GM12878 (cell line): ENCODE measurements around the gene ABHD17A. TPM values are rescaled to one million over a fixed set of nuclear protein-coding genes. Genes with fewer than 3 reads are reported as not detected.

ENCODE experiments used
- ATAC-seq: fragments of 200-7000 bp; cut with Tn5 transposase; 3 replicates; pipeline ENCODE4 v1.9.1; 2020; ENCODE audit warnings: mild to moderate bottlenecking, moderate library complexity
- BruUV-seq: library from RNA; stranded (reverse); fragments of 400-500 nt; replicated peaks from 2 replicates; lab custom pipeline; 2021; lab: Mats Ljungman, UMichigan
- CTCF ChIA-PET: fragments of 300-600 bp; sonication (Branson Sonifier 250); formaldehyde crosslinking; extraction: SDS; loops from one replicate; lab custom pipeline; 2021; ENCODE audit warnings: inconsistent platforms; lab: Yijun Ruan, JAX
- POLR2A ChIA-PET: fragments of 350-600 bp; formaldehyde crosslinking; extraction: SDS; loops from one replicate; lab custom pipeline; 2021; ENCODE audit warnings: inconsistent platforms; lab: Charles Lee
- RAD21 ChIA-PET: fragments of 300-600 bp; sonication (Branson Sonifier 250); formaldehyde crosslinking; loops from one replicate; lab custom pipeline; 2023; ENCODE audit warnings: antibody characterized with exemption; ENCODE audit not compliant: unreplicated experiment; lab: Charles Lee
- SMC1A ChIA-PET: fragments of 300-600 bp; sonication (Branson Sonifier 250); formaldehyde crosslinking; loops from one replicate; lab custom pipeline; 2023; ENCODE audit not compliant: unreplicated experiment, uncharacterized antibody; lab: Charles Lee
- DNase-seq: peaks from one replicate; pipeline ENCODE4 v3.0.0-alpha.2; 2011; ENCODE audit warnings: low read depth, low spot score
- FAIRE-seq: peaks from 3 replicates; lab custom pipeline; 2011; peaks lifted over from hg19 to GRCh38; lab: Jason Lieb, UNC
- H2AFZ ChIP-seq: 2 replicates; pipeline ENCODE4 v1.6.0; 2011; ENCODE audit warnings: low read depth, low read length, control low read depth; ENCODE audit not compliant: control insufficient read depth
- H3K27ac ChIP-seq: 2 replicates; pipeline ENCODE4 v1.5.1; 2011; ENCODE audit warnings: control low read depth; ENCODE audit not compliant: control insufficient read depth, insufficient read depth
- H3K27me3 ChIP-seq, 2 experiments: replicated peaks in 1 of 2; 2 replicates each; pipeline versions ENCODE4 v1.6.0 to v1.6.1; 2011; ENCODE audit warnings: low read length in 1 of 2; ENCODE audit not compliant: control insufficient read depth in 2 of 2, insufficient read depth in 2 of 2
- H3K36me3 ChIP-seq, 2 experiments: 2 replicates each; pipeline ENCODE4 v1.5.1; 2011; ENCODE audit warnings: low read length in 1 of 2; ENCODE audit not compliant: control insufficient read depth in 2 of 2, insufficient read depth in 2 of 2
- H3K4me1 ChIP-seq: 2 replicates; pipeline ENCODE4 v1.6.1; 2011; ENCODE audit warnings: mild to moderate bottlenecking, low read length, moderate library complexity, mixed read lengths; ENCODE audit not compliant: control insufficient read depth, insufficient read depth
- H3K4me2 ChIP-seq: 2 replicates; pipeline ENCODE4 v1.6.0; 2011; ENCODE audit warnings: control low read depth; ENCODE audit not compliant: control insufficient read depth, insufficient read depth
- H3K4me3 ChIP-seq: fragments of 200-600 bp; sonication (generic); 2 replicates; pipeline ENCODE4 v1.5.1; 2016
- H3K79me2 ChIP-seq: 2 replicates; pipeline ENCODE4 v1.6.0; 2011; ENCODE audit warnings: low read length; ENCODE audit not compliant: control insufficient read depth, insufficient read depth
- H3K9ac ChIP-seq: 2 replicates; pipeline ENCODE4 v1.8.0; 2011; ENCODE audit warnings: low read length, control low read depth, mixed read lengths; ENCODE audit not compliant: control insufficient read depth, insufficient read depth
- H3K9me3 ChIP-seq: replicated peaks from 3 replicates; pipeline ENCODE4 v1.5.1; 2011; ENCODE audit warnings: mild to moderate bottlenecking, low read length; ENCODE audit not compliant: control insufficient read depth, insufficient read depth
- H4K20me1 ChIP-seq: 2 replicates; pipeline ENCODE4 v1.6.0; 2011; ENCODE audit not compliant: control insufficient read depth, insufficient read depth
- POLR2A ChIP-seq: IDR thresholded peaks from 2 replicates; pipeline ENCODE4 v1.6.1; 2011; ENCODE audit warnings: low read depth, mild to moderate bottlenecking, low read length
- ZNF687 ChIP-seq: fragments of 450-650 bp; IDR thresholded peaks from 2 replicates; pipeline ENCODE4 v1.6.1; 2017; ENCODE audit warnings: mild to moderate bottlenecking, moderate library complexity
- WGBS: methylation state at CpG from one replicate; pipeline ENCODE4 v1.1.6; 2016; ENCODE audit warnings: low lambda C conversion rate; ENCODE audit not compliant: insufficient replicate concordance, insufficient coverage; ENCODE audit errors: missing lambda C conversion rate; 5-methylcytosine and 5-hydroxymethylcytosine counted together
- in situ Hi-C: fragments of 300-500 bp; cut with MboI; formaldehyde crosslinking; loops from 9 replicates; pipeline ENCODE4 v1.14.3; 2018; ENCODE audit warnings: mixed read lengths
- intact Hi-C: fragments of 100-400 bp; cut with micrococcal nuclease; formaldehyde crosslinking; loops from one replicate; pipeline ENCODE4 v1.14.2; 2022; ENCODE audit not compliant: unreplicated experiment
- polyA plus RNA-seq, 11 experiments: library from polyadenylated mRNA; depleted of rRNA in 4 of 11; unstranded in 6 of 11; stranded (reverse) in 5 of 11; fragments of >200 nt; fragmentation: Nextera tagmentation in 4 of 11; fragmentation: Illumina TruSeq in 1 of 11; extraction: Ambion mirVana in 4 of 11; extraction: Trizol in 1 of 11; gene quantifications; 1 replicate in 1 of 11; 2 replicates in 10 of 11; pipeline versions ENCODE4 v1.2.1 to v1.2.3, GENCODE V29; 2011 to 2016; ENCODE audit warnings: inconsistent platforms in 2 of 11, missing spikeins in 2 of 11, low read depth in 1 of 11
- total RNA-seq, 4 experiments: library from RNA; depleted of rRNA in 3 of 4; stranded (reverse); fragments of >200 nt in 3 of 4; fragmentation: Illumina TruSeq in 1 of 4; extraction: Trizol in 1 of 4; gene quantifications; 2 replicates each; pipeline versions ENCODE4 v1.2.1 to v1.2.3, GENCODE V29; 2013 to 2021

Gene ABHD17A
- total and polyA plus RNA-seq, 10 of the 15 experiments (the other 5 are each of a cell fraction or from before 2014, with no cell fraction given) = 0.13 to 126 (median 28.8) TPM; not detected in 1

- H3K36me3 ChIP-seq = peaks cover 0 to 3% of the 10 kb centered on the region in 2 experiments; a peak in 2 of 4 replicates
- H4K20me1 ChIP-seq = peaks cover 8% of the 10 kb centered on the region
- ATAC-seq = no peak
- POLR2A ChIA-PET = no interaction called here
- no peaks in the 10 kb centered on the region for H3K9me3 ChIP-seq
- TF ChIP-seq ZNF687 (no peak), POLR2A (peak; percentile 55; the same call in 1 of the 2 replicates)
- H3K9ac ChIP-seq = no peak overlapping the region
- BruUV-seq = no TSS peak
- no peak overlapping the region for H3K4me3 ChIP-seq
- no peak overlapping the region for H2AFZ ChIP-seq
- H3K4me2 ChIP-seq = no peak overlapping the region
- 77% methylated on average over 22 of the region's 25 CpGs for WGBS
- intact Hi-C loops = no loop called here
- CTCF ChIA-PET = interaction anchor here (4.2 kb wide), 1 partner anchor 14 kb away, joined by 27 read pairs; no protein-coding TSS in a partner anchor
- SMC1A ChIA-PET = no interaction called here
- RAD21 ChIA-PET = no interaction called here
- DNase-seq = no peak
- no peaks in the 10 kb centered on the region for H3K27me3 ChIP-seq
- in situ Hi-C loops = no loop called here
- H3K79me2 ChIP-seq = peaks cover 49% of the 10 kb centered on the region
- no peak overlapping the region for H3K27ac ChIP-seq
- H3K4me1 ChIP-seq = no peaks in the 10 kb centered on the region
- no peak for FAIRE-seq
Observed at GRCh38 chr19:1839658-1840540, 45.4 kb downstream of the ABHD17A start.
